Right cardiac atrium (tissue), 5 donors: Measurements from ENCODE around the gene FITM1. TPM values are rescaled to one million over a fixed set of nuclear protein-coding genes. Genes with fewer than 3 reads are reported as not detected.

Experiments
- ATAC-seq, 2 donors: fragments of 200-7000 bp; cut with Tn5 transposase; one replicate each; pipeline versions ENCODE4 v1.8.0 to v1.9.1; 2020; ENCODE audit warnings: moderate library complexity in 2 of 2, mild to moderate bottlenecking in 1 of 2
- DNase-seq, 3 donors: peaks; one replicate each; pipeline ENCODE4 v3.0.0-alpha.2; 2020
- H3K27ac ChIP-seq: one replicate; pipeline ENCODE4 v1.5.1; 2013; ENCODE audit warnings: mild to moderate bottlenecking, low read length, control low read depth, moderate library complexity
- H3K27me3 ChIP-seq: one replicate; pipeline ENCODE4 v1.6.1; 2013; ENCODE audit not compliant: control insufficient read depth, insufficient read depth
- H3K4me1 ChIP-seq: one replicate; pipeline ENCODE4 v1.6.1; 2013; ENCODE audit warnings: low read length; ENCODE audit not compliant: control insufficient read depth, insufficient read depth
- H3K4me3 ChIP-seq: one replicate; pipeline ENCODE4 v1.5.1; 2013; ENCODE audit warnings: low read length, control low read depth
- H3K9me3 ChIP-seq: one replicate; pipeline ENCODE4 v1.6.1; 2013; ENCODE audit warnings: low read length; ENCODE audit not compliant: control insufficient read depth
- WGBS: extraction: QIAGEN DNeasy Blood & Tissue Kit; methylation state at CpG from one replicate; pipeline ENCODE4 v1.1.7; 2013; 5-methylcytosine and 5-hydroxymethylcytosine counted together
- intact Hi-C, 4 donors: fragments of 100-400 bp; cut with DNase I; formaldehyde crosslinking; loops; one replicate each; pipeline versions ENCODE4 v1.11.0 to v1.14.0; 2022 to 2023
- polyA plus RNA-seq: library from polyadenylated mRNA; stranded (reverse); fragments of 200-250 nt; gene quantifications from one replicate; pipeline ENCODE4 v1.2.3, GENCODE V29; 2013
- total RNA-seq, 4 donors: library from RNA; stranded (reverse); fragmentation: NEBNext Ultra II Directional; extraction: Animal tissue kit (Norgen Biotek cat#: 25700); gene quantifications; one replicate each; pipeline ENCODE4 v1.2.1, GENCODE V29; 2021
- donor health status: healthy with polysubstance abuse.
- donor health status: DM: no; HTN: yes; CAD: no.
- donor health status: DM: no; HTN: no; CAD: no.
- donor health status: DM: no; HTN: yes; CAD: no; lungs with severe emphysema.
- donor health status: DM: yes; HTN: yes; CAD: no.

FITM1 gene
- total and polyA plus RNA-seq, 5 donors, result 87.4 to 224 (median 135) TPM

DNA sequence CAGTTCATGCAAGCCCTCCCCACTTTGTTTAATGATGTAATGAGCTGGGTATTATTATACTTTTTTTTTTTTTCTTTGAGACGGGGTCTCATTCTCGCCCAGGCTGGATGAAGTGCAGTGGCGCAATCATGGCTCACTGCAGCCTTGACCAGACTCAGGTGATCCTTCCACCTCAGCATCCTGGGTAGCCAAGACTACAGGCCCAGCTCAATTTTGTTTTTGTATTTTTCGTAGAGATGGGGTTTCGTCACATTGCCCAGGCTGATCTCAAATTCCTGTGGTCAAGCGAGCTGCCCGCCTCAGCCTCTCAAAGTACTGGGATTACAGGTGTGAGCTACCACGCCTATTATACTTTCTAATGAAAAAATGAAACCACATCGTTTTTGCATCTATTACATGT lies 20.4 kb upstream of the FITM1 start:
- no peaks in the 10 kb centered on the region for H3K4me1 ChIP-seq
- intact Hi-C loops, result no loop called here

DNA sequence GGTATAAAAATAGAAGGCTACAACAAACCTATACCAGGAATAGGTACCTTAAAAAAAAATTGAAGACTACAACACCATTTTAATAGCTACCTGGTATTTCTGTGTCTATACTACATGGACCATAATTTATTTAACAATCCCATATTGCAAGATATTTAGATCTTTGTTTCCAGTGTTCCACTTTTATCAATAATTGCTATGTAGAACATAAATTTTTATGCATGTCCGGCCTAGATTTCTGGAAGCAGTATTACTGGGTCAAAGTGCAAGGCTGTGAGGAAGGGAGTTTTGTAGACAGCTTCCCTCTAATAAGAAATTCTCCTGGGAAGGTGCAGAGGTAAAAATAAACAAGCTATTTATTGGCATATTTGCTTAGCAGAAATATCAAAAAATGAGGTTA lies 19.9 kb upstream of the FITM1 start:
- no peaks in the 10 kb centered on the region for H3K9me3 ChIP-seq
- no peak for ATAC-seq
- no peak for DNase-seq
- no peak overlapping the region for H3K4me3 ChIP-seq
- WGBS, result 63% methylated on average over 1 of the region's 1 CpG
- no peak overlapping the region for H3K27ac ChIP-seq
- intact Hi-C loops, result no loop called here
- H3K4me1 ChIP-seq, result no peaks in the 10 kb centered on the region
- H3K27me3 ChIP-seq, result no peaks in the 10 kb centered on the region

More for the DNA sequence above, 20.4 kb upstream of the FITM1 start:
- WGBS, result 85% methylated on average over 9 of the region's 9 CpGs
- H3K4me3 ChIP-seq, result no peak overlapping the region
- H3K9me3 ChIP-seq, result no peaks in the 10 kb centered on the region
- ATAC-seq (no peak), DNase-seq (no peak)
- H3K27ac ChIP-seq, result no peak overlapping the region
- no peaks in the 10 kb centered on the region for H3K27me3 ChIP-seq

DNA sequence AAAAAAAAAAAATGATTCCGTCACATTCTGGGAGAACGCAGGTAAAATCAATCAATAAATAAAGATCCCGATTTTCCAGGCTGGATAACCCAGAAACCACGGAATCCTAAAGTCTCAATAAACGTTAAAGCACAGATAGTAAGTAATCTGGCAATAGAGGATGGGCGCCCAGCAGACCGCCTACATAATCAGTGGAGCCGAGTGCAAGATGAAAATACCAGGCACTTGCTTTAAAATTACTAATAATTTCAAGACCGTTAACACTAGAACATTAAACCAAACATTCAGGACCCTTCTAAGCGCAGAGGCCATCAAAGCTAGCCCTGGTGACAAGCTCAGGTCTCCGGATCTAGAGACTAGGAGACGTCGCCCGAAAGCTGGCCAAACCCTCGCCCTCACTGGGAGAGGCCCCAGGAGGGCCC lies 17.1 kb upstream of the FITM1 start:
- intact Hi-C loops, result no loop called here
- Histone ChIP-seq H3K27ac (peak overlapping the region; percentile 96), H3K27me3 (no peaks in the 10 kb centered on the region), H3K4me1 (peaks cover 3% of the 10 kb centered on the region), H3K4me3 (peak overlapping the region; percentile 43), H3K9me3 (no peaks in the 10 kb centered on the region)
- no peak for DNase-seq
- ATAC-seq, result no peak
- WGBS, result 20% methylated on average over 15 of the region's 15 CpGs

DNA sequence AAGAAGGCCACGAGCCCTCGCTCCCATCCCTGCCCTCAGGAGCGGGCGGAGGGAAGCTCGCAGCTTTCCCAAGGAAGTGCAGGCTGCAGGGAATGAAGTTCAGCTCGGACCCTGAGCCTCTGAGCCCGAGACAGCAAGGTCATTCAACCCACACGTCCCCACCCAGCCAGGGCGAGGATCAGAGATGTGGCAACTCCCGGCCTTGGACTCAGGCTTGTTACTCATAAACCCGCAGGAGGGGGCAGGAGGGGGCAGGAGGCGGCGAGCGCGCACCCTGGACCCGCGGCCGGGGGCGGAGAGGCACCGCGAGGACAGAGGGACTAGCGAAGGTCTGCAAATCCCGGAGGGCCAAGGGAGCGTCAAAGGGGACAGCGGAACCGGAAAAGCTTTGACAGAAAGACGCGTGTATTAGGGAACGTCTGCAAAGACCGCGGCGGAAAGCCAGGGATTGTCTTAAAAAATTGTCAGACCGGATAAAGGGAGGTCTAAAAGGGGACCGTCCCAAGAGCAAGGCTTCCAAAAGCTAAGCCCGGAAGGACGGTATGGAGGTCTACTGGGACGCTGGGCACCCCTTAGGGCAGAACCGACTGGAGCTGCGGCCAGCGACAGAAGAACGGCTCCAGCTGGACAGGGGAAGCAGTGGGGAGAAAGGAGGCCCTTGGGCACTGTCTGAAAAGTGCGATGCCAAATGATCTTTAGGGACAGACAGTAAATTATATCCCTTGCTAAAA lies 16.5 kb upstream of the FITM1 start:
- DNase-seq (peak; percentile 91 to 93 (median 93)), ATAC-seq (peak; percentile 68 to 71)
- Histone ChIP-seq H3K27ac (peak overlapping the region; percentile 96), H3K27me3 (no peaks in the 10 kb centered on the region), H3K4me3 (peak overlapping the region; percentile 43), H3K9me3 (no peaks in the 10 kb centered on the region), H3K4me1 (peaks cover 3% of the 10 kb centered on the region)
- WGBS, result under 1% methylated on average over 42 of the region's 42 CpGs
- intact Hi-C loops, result no loop called here

DNA sequence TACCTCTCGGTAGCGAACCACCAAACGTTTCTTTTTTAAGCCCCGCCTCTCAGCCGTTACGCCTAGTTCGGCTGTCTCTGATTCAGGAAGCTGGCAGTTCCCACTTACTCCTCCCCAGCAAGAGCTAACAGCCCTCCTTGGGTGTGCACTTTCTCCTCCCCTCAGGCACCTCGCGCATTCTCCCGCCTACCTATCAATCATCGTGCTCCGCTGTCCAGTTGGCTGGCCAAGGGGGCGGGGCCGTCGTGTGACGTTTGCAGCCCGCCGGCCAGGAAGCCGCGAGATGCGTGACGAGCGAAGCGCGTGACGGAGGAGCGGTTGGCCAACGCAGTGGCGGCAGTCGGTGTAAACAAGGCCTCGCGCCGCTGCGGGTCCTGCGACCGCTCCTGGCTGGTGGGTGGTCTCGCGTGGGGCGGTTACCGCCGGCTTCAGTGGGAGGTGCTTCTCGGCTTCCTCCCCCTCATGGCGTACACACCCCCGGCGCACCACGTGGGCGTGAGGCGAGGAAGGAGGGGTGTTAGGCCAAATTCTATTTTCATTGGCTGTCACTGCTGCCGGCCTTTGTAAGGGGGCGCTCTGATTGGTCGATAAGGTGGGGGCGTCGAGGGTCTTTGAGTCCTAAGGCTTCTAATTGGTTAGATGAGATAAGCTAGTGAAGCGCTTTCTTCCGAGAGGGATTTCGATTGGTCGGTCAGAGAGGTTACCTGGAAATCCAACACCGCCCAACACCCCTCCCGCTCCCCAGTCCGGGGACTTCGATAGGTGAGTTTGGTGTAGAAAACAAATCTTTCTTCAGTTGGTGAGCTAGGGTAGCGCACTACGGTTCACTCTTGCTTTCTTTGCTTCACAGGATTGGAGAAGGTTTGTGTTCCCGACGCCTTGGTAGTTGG lies 15.7 kb upstream of the FITM1 start, which contains the start of the genes DCAF11 and NRL:
DCAF11 (plus strand) TSS at position 246 of the 890 bp plus-strand sequence. CDS start 818 bp downstream, outside the sequence.
NRL (minus strand) TSS at position 418 of the 890 bp plus-strand sequence. CDS start 32,101 bp downstream, outside the sequence.
- Histone ChIP-seq H3K9me3 (no peaks in the 10 kb centered on the region), H3K4me3 (peak within 1 kb of the TSS; percentile 61), H3K27ac (peak within 1 kb of the TSS; percentile 96), H3K4me1 (peaks cover 3% of the 10 kb centered on the region), H3K27me3 (no peaks in the 10 kb centered on the region)
- intact Hi-C loops, result no loop called here
- DNase-seq, result peak; percentile 99
- peak; percentile 97 for ATAC-seq
- under 1% methylated on average over 65 of the region's 65 CpGs for WGBS

DNA sequence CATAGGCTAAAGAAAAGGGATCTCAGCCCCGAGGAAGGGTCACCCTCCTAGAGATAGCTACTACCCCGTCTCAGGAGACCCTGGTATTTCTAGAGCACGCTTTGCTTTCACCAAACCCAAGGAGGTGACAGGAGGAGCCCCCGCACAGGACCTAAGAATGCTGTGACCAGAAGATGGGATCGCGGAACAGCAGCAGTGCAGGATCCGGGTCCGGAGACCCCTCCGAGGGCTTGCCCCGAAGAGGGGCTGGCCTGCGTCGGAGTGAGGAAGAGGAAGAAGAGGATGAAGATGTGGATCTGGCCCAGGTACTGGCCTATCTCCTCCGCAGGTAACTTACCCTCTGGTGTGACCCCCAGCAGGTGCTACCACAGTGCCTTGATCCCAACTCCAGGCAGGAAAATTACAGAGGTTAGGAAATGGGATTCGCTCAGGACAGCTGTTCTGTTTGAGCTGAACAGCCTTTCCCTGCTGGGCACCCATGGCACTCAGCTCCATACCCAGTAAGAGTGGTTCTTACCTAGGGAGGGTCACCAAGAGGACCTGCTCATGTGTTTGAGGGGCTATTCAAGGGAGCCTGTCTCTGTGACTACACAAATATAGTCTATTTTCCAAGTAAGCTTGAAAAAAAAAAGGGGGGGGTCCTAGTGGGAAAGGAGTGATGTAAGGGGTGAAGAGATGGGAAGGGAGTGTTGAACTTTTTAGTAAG lies 14.9 kb upstream of the FITM1 start:
- H3K27me3 ChIP-seq, result no peaks in the 10 kb centered on the region
- H3K9me3 ChIP-seq, result no peaks in the 10 kb centered on the region
- 3% methylated on average over 14 of the region's 14 CpGs for WGBS
- ATAC-seq, result no peak
- DNase-seq, result peak in 1 of 3 donors; percentile 60
- peak overlapping the region; percentile 61 for H3K4me3 ChIP-seq
- intact Hi-C loops, result no loop called here
- H3K27ac ChIP-seq, result peak overlapping the region; percentile 61
- peaks cover 3% of the 10 kb centered on the region for H3K4me1 ChIP-seq

DNA sequence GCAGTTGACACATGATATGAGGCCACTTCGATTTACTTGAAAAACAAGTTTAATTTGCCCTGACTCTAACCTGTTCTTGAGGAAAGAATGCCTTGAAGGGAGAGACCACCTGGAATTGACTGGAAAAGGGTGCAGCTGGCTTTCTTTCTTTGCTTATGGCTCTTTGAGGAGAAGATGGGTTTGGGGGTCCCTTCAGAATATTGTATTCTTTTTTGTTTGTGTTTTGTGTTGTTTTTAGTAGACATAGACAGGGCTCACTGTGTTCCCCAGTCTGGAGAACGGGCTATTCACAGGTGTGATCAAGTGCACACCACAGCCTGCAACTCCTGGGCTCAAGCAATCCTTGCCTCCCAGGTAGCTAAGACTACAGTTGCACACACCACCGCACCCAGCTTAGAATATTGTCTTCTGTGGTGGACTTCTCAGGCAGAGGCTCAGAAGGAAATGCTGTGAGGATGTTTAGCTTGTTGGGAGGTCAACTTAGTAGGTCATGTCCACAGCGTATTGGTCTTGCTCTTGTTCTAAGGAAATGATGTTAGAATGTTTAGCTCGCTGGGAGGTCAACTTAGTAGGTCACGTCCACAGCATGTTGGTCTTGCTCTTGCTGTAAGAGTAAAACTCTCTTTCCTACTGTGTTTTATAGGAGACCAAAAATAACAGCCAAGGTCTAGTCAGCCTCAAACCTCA lies 14.2 kb upstream of the FITM1 start:
- ATAC-seq, result no peak
- no peaks in the 10 kb centered on the region for H3K9me3 ChIP-seq
- no peaks in the 10 kb centered on the region for H3K27me3 ChIP-seq
- DNase-seq, result no peak
- H3K4me1 ChIP-seq, result peaks cover 3% of the 10 kb centered on the region
- no peak overlapping the region for H3K27ac ChIP-seq
- H3K4me3 ChIP-seq, result peak overlapping the region; percentile 61
- intact Hi-C loops, result no loop called here
- 83% methylated on average over 6 of the region's 6 CpGs for WGBS

DNA sequence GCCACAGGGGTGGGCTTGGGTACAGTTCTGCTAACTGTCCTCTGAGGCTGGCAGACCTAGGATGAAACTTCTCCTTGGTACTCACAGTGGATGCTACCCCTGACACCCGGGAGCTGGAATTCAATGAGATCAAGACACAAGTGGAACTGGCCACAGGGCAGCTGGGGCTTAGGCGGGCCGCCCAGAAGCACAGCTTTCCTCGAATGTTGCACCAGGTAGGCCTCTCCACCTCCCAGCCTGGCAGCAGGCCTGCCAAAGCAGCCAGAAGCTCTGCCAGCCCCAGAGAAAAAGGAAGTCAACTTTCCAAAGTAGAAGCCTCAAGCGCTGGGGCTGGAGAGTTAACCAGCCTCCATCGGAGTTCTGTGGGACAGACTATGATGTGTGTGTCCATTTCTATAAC lies 13.3 kb upstream of the FITM1 start:
- H3K27me3 ChIP-seq, result no peaks in the 10 kb centered on the region
- H3K27ac ChIP-seq, result no peak overlapping the region
- no peaks in the 10 kb centered on the region for H3K9me3 ChIP-seq
- ATAC-seq (no peak), DNase-seq (peak in 1 of 3 donors; percentile 50)
- no peak overlapping the region for H3K4me3 ChIP-seq
- H3K4me1 ChIP-seq, result peaks cover 3% of the 10 kb centered on the region
- WGBS, result 90% methylated on average over 6 of the region's 6 CpGs
- intact Hi-C loops, result no loop called here

DNA sequence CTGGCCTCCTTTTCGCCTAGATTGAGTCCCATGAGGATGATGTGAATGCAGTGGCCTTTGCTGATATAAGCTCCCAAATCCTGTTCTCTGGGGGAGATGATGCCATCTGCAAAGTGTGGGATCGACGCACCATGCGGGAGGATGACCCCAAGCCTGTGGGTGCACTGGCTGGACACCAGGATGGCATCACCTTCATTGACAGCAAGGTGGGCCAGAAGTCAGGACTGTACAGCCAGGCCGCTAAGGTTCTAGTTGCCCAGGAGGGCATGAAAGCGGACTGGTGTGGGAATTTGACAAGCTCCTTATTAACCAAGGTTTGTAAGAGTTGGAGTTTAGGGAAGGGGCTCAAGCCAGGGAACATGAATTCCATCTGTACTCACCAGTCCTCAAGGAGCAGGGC lies 10.8 kb upstream of the FITM1 start:
- intact Hi-C loops, result no loop called here

DNA sequence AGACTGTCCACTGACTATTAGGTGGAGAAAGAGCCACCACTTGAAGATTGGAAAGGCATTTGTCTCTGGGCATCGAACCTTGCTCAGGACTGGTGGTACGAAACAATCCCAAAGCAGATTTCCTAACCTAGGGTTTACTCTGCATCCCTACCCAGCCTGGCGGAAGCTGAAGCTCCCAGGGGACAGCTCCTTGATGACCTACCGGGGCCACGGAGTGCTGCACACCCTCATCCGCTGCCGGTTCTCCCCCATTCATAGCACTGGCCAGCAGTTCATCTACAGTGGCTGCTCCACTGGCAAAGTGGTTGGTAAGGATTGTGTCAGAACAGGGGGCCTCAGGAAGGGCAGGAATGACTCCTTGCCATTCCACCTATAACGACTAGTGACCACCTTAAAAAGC lies 9.2 kb upstream of the FITM1 start:
- H3K27ac ChIP-seq, result no peak overlapping the region
- no peak for ATAC-seq
- H3K4me1 ChIP-seq, result no peaks in the 10 kb centered on the region
- H3K27me3 ChIP-seq, result no peaks in the 10 kb centered on the region
- intact Hi-C loops, result no loop called here
- no peaks in the 10 kb centered on the region for H3K9me3 ChIP-seq
- no peak for DNase-seq
- no peak overlapping the region for H3K4me3 ChIP-seq
- 95% methylated on average over 8 of the region's 8 CpGs for WGBS

More for the DNA sequence above, 10.8 kb upstream of the FITM1 start:
- Histone ChIP-seq H3K27me3 (no peaks in the 10 kb centered on the region), H3K27ac (no peak overlapping the region), H3K4me3 (no peak overlapping the region), H3K9me3 (no peaks in the 10 kb centered on the region), H3K4me1 (peaks cover 3% of the 10 kb centered on the region)
- no peak for ATAC-seq
- WGBS, result 98% methylated on average over 6 of the region's 6 CpGs
- no peak for DNase-seq
